Neural progenitor cell (in vitro differentiated cells): ENCODE measurements around the gene ANKRD42. TPM values are rescaled to one million over a fixed set of nuclear protein-coding genes. Genes with fewer than 3 reads are reported as not detected.

Source experiments
- DNase-seq: peaks from one replicate; pipeline ENCODE4 v3.0.0-alpha.2; 2016; ENCODE audit warnings: low spot score
- H2AFZ ChIP-seq: fragments of 200-600 bp; sonication (generic); replicated peaks from 2 replicates; pipeline ENCODE4 v1.6.1; 2016; ENCODE audit warnings: antibody characterized with exemption
- H3F3A ChIP-seq: fragments of 200-600 bp; sonication (generic); 2 replicates; pipeline ENCODE4 v1.6.1; 2016; ENCODE audit warnings: antibody characterized with exemption, low read depth
- H3K27ac ChIP-seq: fragments of 200-600 bp; sonication (generic); 2 replicates; pipeline ENCODE4 v1.5.1; 2016; ENCODE audit warnings: mild to moderate bottlenecking
- H3K27me3 ChIP-seq: fragments of 200-600 bp; sonication (generic); 2 replicates; pipeline ENCODE4 v1.6.1; 2016; ENCODE audit warnings: mild to moderate bottlenecking, moderate library complexity
- H3K36me3 ChIP-seq: fragments of 200-600 bp; sonication (generic); 2 replicates; pipeline ENCODE4 v1.5.1; 2016
- H3K4me1 ChIP-seq: fragments of 200-600 bp; sonication (generic); 2 replicates; pipeline ENCODE4 v1.6.1; 2016; ENCODE audit warnings: mixed run types
- H3K4me2 ChIP-seq: fragments of 200-600 bp; sonication (generic); 2 replicates; pipeline ENCODE4 v1.6.1; 2016
- H3K4me3 ChIP-seq: fragments of 200-600 bp; sonication (generic); 2 replicates; pipeline ENCODE4 v1.5.1; 2016
- H3K79me2 ChIP-seq: fragments of 200-600 bp; sonication (generic); 2 replicates; pipeline ENCODE4 v1.6.1; 2016; ENCODE audit warnings: low read depth
- H3K9ac ChIP-seq: fragments of 200-600 bp; sonication (generic); 2 replicates; pipeline ENCODE4 v1.6.1; 2016
- H3K9me3 ChIP-seq: fragments of 200-600 bp; sonication (generic); 2 replicates; pipeline ENCODE4 v1.5.1; 2016; ENCODE audit warnings: low read depth
- H4K20me1 ChIP-seq: fragments of 200-600 bp; sonication (generic); 2 replicates; pipeline ENCODE4 v1.6.1; 2016; ENCODE audit warnings: low read depth
- H3K27ac Mint-ChIP-seq: 3 replicates; pipeline ENCODE4 v1.8.0; 2021; ENCODE audit warnings: mixed read lengths
- H3K27me3 Mint-ChIP-seq: 2 replicates; pipeline ENCODE4 v1.8.0; 2022; ENCODE audit warnings: low read depth, mild to moderate bottlenecking, inconsistent platforms, moderate library complexity, mixed read lengths; ENCODE audit not compliant: insufficient read depth
- H3K36me3 Mint-ChIP-seq: 3 replicates; pipeline ENCODE4 v1.8.0; 2021; ENCODE audit warnings: mixed read lengths
- H3K4me1 Mint-ChIP-seq: 3 replicates; pipeline ENCODE4 v1.8.0; 2021; ENCODE audit warnings: mixed read lengths
- H3K4me3 Mint-ChIP-seq: 3 replicates; pipeline ENCODE4 v1.8.0; 2021; ENCODE audit warnings: mild to moderate bottlenecking, moderate library complexity, mixed read lengths
- H3K9me3 Mint-ChIP-seq: 3 replicates; pipeline ENCODE4 v1.8.0; 2020; ENCODE audit warnings: mixed read lengths
- EZH2 ChIP-seq: fragments of 200-600 bp; sonication (generic); IDR thresholded peaks from 2 replicates; pipeline ENCODE4 v1.6.1; 2017; ENCODE audit warnings: antibody characterized with exemption, mild to moderate bottlenecking, moderate library complexity
- EZH2phosphoT487 ChIP-seq: fragments of 200-600 bp; sonication (generic); IDR thresholded peaks from 2 replicates; pipeline ENCODE4 v1.6.1; 2017; ENCODE audit warnings: antibody characterized with exemption
- total RNA-seq: library from RNA; depleted of rRNA; stranded (reverse); fragments of >200 nt; gene quantifications from 2 replicates; pipeline ENCODE4 v1.2.3, GENCODE V29; 2015; ENCODE audit warnings: low replicate concordance
- TF ChIP-seq, protein P1 (sequence below): fragments of 200-600 bp; sonication (generic); IDR thresholded peaks from 2 replicates; pipeline ENCODE4 v1.5.1; 2017; ENCODE audit warnings: antibody characterized with exemption, mild to moderate bottlenecking

The ANKRD42 gene
- total RNA-seq, 1 donor from 2014 or later: 4.4 TPM

DNA sequence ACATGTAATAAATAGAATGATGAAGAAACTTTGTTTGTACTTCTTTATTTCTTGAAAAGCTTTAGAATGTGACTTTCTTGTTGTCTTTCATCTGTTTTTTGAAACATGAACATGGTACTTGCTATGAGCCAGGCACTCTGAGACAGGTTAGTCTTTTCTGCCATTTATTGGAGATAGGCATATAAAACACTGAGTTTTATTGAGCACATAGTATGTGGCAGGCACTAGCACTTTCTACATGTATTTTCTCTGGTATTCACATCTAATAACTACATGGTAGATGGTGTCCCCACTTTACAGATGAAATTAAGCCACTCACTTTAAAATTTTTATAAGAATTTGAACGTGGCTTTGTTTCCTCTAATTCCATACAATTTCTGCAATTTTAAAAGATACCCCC lies 7.7 kb upstream of the ANKRD42 start:
- no peaks in the 10 kb centered on the region for H3K9me3 Mint-ChIP-seq

DNA sequence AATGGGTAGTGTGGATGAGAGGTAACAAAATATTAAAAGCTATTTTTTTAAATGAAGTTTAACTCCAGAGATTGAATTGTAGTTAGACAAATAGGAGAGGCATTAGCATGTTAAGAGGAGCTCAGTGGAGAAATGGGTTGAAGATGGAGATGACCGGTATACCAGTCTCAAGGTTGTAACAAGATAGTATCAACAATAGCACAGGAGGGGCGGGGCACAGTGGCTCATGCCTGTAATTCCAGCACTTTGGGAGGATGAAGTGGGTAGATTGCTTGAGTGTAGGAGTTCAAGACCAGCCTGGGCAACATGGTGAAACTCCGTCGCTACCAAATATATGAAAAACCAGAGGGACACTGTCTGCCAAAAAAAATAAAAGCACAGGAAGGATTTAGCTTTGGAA lies 6.0 kb upstream of the ANKRD42 start:
- Mint-ChIP-seq H3K4me1 (peaks cover 3% of the 10 kb centered on the region), H3K36me3 (peaks cover 28% of the 10 kb centered on the region), H3K9me3 (no peaks in the 10 kb centered on the region), H3K27ac (no peak overlapping the region), H3K27me3 (no peaks in the 10 kb centered on the region), H3K4me3 (no peak overlapping the region)
- H3K27ac ChIP-seq: no peak overlapping the region
- H3K79me2 ChIP-seq: peaks cover 13% of the 10 kb centered on the region
- H3K36me3 ChIP-seq: peaks cover 8% of the 10 kb centered on the region
- no peak overlapping the region for H2AFZ ChIP-seq
- no peak overlapping the region for H3K9ac ChIP-seq
- peaks cover 11% of the 10 kb centered on the region for H4K20me1 ChIP-seq
- TF ChIP-seq EZH2 (no peak), EZH2phosphoT487 (no peak)
- TF ChIP-seq, protein P1, sequence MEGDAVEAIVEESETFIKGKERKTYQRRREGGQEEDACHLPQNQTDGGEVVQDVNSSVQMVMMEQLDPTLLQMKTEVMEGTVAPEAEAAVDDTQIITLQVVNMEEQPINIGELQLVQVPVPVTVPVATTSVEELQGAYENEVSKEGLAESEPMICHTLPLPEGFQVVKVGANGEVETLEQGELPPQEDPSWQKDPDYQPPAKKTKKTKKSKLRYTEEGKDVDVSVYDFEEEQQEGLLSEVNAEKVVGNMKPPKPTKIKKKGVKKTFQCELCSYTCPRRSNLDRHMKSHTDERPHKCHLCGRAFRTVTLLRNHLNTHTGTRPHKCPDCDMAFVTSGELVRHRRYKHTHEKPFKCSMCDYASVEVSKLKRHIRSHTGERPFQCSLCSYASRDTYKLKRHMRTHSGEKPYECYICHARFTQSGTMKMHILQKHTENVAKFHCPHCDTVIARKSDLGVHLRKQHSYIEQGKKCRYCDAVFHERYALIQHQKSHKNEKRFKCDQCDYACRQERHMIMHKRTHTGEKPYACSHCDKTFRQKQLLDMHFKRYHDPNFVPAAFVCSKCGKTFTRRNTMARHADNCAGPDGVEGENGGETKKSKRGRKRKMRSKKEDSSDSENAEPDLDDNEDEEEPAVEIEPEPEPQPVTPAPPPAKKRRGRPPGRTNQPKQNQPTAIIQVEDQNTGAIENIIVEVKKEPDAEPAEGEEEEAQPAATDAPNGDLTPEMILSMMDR: no peak
- no peak overlapping the region for H3K4me2 ChIP-seq
- no peaks in the 10 kb centered on the region for H3K27me3 ChIP-seq
- H3F3A ChIP-seq: peaks cover 70% of the 10 kb centered on the region
- DNase-seq: no peak
- no peak overlapping the region for H3K4me3 ChIP-seq
- H3K4me1 ChIP-seq: peaks cover 3% of the 10 kb centered on the region
- H3K9me3 ChIP-seq: no peaks in the 10 kb centered on the region

More for the DNA sequence above, 7.7 kb upstream of the ANKRD42 start:
- H3K4me1 Mint-ChIP-seq: no peaks in the 10 kb centered on the region
- Histone ChIP-seq H3F3A (peaks cover 80% of the 10 kb centered on the region), H3K9me3 (no peaks in the 10 kb centered on the region), H3K36me3 (peaks cover 20% of the 10 kb centered on the region), H3K4me1 (no peaks in the 10 kb centered on the region), H3K9ac (no peak overlapping the region), H2AFZ (no peak overlapping the region), H3K27ac (no peak overlapping the region), H4K20me1 (peaks cover 12% of the 10 kb centered on the region), H3K4me2 (no peak overlapping the region), H3K27me3 (no peaks in the 10 kb centered on the region), H3K79me2 (peaks cover 2% of the 10 kb centered on the region), H3K4me3 (no peak overlapping the region)
- no peaks in the 10 kb centered on the region for H3K27me3 Mint-ChIP-seq
- H3K27ac Mint-ChIP-seq: no peak overlapping the region
- DNase-seq: no peak
- H3K36me3 Mint-ChIP-seq: peaks cover 29% of the 10 kb centered on the region
- TF ChIP-seq EZH2 (no peak), EZH2phosphoT487 (no peak)
- TF ChIP-seq, protein P1: no peak
- H3K4me3 Mint-ChIP-seq: no peak overlapping the region

DNA sequence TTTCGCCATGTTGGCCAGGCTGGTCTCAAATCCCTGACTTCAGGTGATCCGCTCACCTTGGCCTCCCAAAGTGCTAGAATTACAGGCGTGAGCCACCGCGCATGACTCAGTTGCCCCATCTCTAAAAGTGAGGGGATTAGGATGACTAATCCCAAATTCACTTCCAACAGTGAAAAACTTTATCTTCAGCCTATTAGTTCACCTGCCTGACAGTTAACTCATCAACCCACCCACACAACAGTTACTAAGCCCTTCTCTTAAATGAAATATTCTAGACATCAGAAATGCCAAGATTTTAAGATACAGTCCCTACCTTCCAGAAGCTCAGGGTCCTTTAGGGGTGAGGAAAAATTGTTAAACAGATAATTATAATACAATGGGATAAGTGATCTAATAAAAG lies 2.0 kb upstream of the ANKRD42 start:
- no peak overlapping the region for H3K4me2 ChIP-seq
- H3K36me3 ChIP-seq: no peaks in the 10 kb centered on the region
- H3K27me3 ChIP-seq: peaks cover 15% of the 10 kb centered on the region
- Mint-ChIP-seq H3K27ac (no peak overlapping the region), H3K4me3 (peak overlapping the region; percentile 63), H3K9me3 (no peaks in the 10 kb centered on the region), H3K4me1 (peaks cover 22% of the 10 kb centered on the region), H3K36me3 (peaks cover 20% of the 10 kb centered on the region), H3K27me3 (peaks cover 2% of the 10 kb centered on the region)
- TF ChIP-seq EZH2 (no peak), EZH2phosphoT487 (no peak)
- TF ChIP-seq, protein P1: no peak
- H2AFZ ChIP-seq: no peak overlapping the region
- H4K20me1 ChIP-seq: peaks cover 1% of the 10 kb centered on the region
- no peak for DNase-seq
- peaks cover 9% of the 10 kb centered on the region for H3K4me1 ChIP-seq
- H3F3A ChIP-seq: peaks cover 38% of the 10 kb centered on the region
- H3K4me3 ChIP-seq: no peak overlapping the region
- H3K9me3 ChIP-seq: no peaks in the 10 kb centered on the region
- H3K79me2 ChIP-seq: peaks cover 23% of the 10 kb centered on the region
- no peak overlapping the region for H3K27ac ChIP-seq
- H3K9ac ChIP-seq: no peak overlapping the region
